HuH-7 (cell line): Measurements from ENCODE around the gene REC8.
"Not testable (repeated sequence)": the region's sequence is repeated elsewhere in the genome, so short reads cannot be mapped to it uniquely, and the experiment has no call there.

Source experiments
- DNase-seq: peaks from one replicate; pipeline ENCODE4 v3.0.0; 2011; ENCODE audit warnings: low spot score

REC8 gene

DNA sequence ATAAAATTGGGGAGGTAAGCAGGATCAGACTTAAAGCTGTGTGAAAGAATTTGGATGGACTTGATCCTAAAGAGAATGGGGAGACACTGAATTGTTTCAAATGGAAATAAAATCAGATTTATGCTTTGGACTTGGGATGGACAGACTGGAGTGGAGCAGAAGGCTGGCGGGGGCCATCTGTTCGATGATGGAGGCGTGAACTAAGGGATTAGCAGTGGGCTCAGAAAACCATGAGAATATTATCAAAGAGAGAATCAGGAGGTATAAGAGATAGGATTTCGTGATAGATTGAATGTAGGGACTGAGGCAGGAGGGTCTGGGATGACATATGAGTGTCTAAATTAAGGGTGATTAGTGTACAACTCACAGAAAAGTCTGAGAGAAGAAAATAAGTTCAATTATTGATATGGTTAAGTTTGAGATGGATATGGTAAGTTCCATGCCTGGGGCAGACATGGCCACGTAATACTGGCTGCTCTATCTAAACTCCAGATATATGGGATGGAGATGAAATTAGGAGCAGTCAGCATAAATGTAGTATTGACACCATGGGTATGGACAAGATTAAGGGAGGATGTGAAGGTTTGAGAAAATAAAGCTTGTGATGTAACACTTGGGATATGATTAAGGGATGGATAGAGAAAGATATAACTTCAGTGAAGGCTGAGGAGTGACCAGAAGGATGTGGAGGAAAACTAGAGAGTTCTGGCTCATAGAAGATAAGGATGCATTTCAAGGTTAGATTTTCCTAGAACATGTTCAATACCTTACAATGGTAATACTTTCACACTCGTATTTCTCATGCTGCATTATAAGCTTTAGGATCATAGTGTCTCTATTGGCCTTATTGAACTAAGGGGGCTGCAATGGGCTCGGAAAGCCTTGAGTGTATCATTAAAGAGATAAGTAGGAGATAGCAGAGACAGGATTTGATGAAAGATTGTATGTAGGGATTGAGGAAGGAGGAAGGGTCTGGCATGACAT is 32.6 kb downstream of the REC8 start:
- DNase-seq, result no peak

GRCh38 chr14:24206260-24207103 is 34.6 kb downstream of the REC8 start:
- no peak for DNase-seq

GRCh38 chr14:24207104-24207551 is 35.2 kb downstream of the REC8 start:
- DNase-seq, result no peak

- DNase-seq, result no peak
These were observed 35.7 kb downstream of the REC8 start for GRCh38 chr14:24207625-24208024.

DNA sequence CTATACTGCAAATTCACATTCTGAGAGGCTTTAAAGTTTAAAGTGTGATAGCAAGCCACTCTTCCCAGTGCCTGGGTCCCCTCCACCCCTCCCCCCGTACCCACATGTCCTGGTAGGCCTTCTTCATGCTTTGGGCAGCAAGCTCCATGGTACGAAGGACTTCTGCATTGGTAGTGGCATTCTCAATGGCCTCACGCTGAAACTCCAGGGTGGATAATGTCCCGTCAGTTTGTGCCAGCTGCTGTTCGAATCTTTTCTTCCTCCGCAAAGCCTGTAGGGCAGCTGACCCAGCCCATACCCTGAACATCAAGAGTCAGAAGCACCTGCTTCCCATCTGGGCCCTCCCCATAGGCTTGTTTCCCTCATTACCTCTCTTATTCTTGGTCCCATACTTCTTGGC is 39.4 kb downstream of the REC8 start:
- DNase-seq, result no peak

- peak; percentile 95 for DNase-seq
These were observed 41.3 kb downstream of the REC8 start, which contains the start of gene CHMP4A for GRCh38 chr14:24212924-24213865. Gene CHMP4A, minus strand, starts transcription at chr14:24213488. Its CDS starts 49 bp downstream, at chr14:24213439.

- DNase-seq, result no peak
These were observed 42.2 kb downstream of the REC8 start for GRCh38 chr14:24213866-24214662.

GRCh38 chr14:24215495-24216344 is 43.8 kb downstream of the REC8 start, which contains the start of gene MDP1:
Gene MDP1, minus strand, starts transcription at chr14:24216066. Its CDS starts 111 bp downstream, at chr14:24215955.
- DNase-seq, result peak; percentile 85

DNA sequence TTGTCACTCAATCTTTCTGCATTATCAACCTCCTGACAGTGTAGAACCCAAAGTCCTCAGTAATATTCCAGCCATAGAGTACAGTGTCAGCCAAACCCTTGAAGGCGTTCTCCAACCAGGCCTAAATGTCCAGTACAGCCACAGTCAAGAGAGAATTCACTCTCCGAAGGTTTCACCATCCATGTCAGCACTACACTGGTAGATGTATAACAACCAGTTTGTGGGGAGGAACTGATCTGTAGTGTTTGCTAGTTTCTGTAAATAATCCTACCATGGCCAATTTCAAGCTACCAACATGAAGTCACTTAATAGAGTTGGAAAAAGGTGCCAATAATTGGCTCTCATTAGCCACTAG is 44.4 kb downstream of the REC8 start:
- no peak for DNase-seq

DNA sequence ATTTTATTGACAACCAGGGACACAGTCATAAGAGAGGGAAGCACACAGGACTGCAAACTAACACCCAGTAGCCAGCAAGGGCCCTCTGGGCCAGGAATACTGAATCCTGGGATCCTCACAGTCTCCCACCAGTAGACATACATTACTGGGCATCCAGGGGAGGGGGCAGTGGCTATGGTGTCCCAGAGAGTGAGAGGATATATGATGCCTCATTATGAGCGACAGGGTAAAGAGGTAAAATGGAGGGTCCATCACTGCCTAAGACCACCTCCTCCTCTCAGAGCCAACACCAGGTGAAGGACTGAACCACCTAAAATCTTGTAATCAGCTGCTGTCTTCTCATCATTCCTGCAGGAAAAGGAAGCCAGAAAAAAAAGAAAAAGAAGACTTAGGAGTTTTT is 45.0 kb downstream of the REC8 start:
- not testable (repeated sequence) for DNase-seq

DNA sequence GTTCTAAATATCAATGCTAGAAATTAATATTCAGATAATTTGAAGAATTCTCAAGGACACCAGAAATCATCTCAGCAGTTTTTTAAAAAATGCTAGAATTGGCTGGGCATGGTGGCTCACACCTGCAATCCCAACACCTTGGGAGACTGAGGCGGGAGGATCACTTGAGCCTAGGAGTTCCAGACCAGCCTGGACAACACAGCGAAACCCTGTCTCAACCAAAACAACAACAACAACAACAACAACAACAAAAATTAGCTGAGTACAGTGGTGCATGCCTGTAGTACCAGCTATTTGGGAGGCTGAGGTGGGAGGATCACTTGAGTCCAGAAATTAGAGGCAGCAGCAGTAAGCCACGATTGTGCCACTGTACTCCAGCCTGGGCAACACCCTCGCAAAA is 47.2 kb downstream of the REC8 start:
- no peak for DNase-seq

- DNase-seq, result no peak
These were observed 47.6 kb downstream of the REC8 start for GRCh38 chr14:24219521-24219920.

- DNase-seq, result not testable (repeated sequence)
These were observed 51.1 kb downstream of the REC8 start for GRCh38 chr14:24222987-24223386.

DNA sequence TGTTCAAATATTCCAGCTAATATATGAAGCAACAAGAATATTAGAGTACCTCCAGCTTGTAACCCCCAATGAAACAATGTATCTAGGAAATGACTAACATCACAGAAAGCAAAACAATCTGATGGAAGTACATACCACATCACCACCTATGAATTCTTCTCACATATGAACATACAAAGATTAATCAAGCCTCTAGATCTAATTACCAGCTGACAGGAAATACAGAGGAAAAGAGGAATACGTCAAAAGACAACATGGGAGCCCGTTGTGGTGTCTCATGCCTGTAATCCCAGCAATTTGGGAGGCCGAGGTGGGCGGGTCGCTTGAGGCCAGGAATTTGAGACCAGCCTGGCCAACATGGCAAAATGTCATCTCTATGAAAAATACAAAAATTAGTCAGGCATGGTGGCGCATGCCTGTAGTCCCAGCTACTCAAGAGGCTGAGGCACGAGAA is 52.8 kb downstream of the REC8 start:
- DNase-seq, result no peak

DNA sequence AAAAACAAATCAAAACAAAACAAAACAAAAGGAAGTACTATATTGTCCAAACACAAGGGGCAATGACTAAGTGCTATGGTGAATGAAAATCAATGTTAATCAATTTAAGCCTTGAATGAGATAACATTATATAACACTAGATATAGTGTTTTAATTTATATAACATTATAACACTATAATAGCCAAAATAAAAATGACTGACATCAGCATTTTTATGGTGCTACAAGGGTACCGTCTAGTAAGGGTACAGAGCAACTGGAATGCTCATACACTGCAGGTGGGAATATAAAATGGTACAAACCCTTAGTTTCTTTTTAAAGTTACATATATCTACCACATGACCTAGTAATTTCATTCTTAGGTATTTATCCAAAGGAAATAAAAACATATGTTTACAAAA is 54.6 kb downstream of the REC8 start:
- no peak for DNase-seq

- no peak for DNase-seq
These were observed 57.0 kb downstream of the REC8 start for GRCh38 chr14:24228902-24229301.
